EH (cell line): ENCODE data around the gene NDUFA8.

Source experiments
- DNase-seq: peaks from one replicate; pipeline ENCODE4 v3.0.0-alpha.2; 2015; ENCODE audit warnings: low read depth

Gene NDUFA8

GRCh38 chr9:122135529-122135859, 24.1 kb downstream of the NDUFA8 start:
- DNase-seq, result no peak

DNA sequence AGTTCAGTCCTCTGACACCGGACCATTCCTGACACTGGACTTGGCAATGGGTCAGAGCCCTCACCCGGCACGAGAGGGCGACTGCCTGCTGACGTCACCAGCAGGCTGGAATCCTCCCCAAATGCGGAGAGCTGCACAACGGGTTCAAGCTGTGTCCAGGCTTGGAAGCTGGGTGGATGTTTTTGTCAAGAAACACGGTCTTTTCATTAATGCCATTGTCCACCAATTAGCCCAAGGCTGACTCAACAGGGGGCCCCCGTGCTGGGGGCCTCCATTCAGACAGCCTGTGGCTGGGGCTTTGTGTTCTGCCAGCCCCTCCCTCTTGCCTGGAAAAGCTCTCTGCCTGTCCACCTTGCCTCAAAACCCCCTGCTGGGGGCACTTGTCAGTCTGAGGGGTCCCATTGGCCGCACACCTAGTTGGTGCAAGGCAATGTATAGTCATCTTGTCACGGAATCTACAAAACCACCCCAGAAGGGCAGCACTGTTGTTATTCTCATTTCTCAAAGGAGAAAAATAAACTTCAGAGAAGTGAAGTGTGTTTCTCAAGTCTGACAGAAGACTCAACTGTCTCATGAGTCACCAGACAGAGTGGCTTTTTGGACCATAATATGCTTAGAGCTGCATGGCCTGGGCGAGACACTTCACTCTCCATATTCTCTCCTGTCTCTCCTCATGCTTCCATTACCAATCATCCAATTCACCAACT, 24.6 kb downstream of the NDUFA8 start:
- peak; percentile 59 for DNase-seq

DNA sequence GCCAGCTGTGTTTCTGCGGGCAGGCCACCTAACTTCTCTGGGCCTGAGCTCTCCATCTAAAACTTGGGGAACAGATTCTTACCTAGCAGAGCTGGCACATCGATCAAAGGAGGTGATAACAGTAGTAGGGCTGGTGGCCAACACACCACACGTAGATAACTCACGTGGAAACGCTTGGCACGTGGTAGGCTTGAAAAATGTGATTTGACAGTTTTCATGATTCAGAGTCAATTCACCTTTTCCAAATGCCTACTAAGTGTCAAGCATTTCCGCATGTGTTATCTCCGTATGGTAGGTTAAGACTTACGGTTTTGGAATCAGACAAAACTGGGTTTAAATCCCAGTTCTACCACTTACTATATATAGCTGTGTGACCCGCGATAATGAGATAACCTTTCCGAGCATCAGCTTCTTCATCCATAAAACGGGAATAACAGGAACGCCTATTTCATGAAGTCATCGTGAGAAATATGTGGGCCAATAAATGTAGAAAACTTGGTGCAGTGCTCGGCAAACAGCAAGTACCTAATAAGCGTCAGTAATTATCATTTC, 25.5 kb downstream of the NDUFA8 start:
- peak; percentile 19 for DNase-seq

DNA sequence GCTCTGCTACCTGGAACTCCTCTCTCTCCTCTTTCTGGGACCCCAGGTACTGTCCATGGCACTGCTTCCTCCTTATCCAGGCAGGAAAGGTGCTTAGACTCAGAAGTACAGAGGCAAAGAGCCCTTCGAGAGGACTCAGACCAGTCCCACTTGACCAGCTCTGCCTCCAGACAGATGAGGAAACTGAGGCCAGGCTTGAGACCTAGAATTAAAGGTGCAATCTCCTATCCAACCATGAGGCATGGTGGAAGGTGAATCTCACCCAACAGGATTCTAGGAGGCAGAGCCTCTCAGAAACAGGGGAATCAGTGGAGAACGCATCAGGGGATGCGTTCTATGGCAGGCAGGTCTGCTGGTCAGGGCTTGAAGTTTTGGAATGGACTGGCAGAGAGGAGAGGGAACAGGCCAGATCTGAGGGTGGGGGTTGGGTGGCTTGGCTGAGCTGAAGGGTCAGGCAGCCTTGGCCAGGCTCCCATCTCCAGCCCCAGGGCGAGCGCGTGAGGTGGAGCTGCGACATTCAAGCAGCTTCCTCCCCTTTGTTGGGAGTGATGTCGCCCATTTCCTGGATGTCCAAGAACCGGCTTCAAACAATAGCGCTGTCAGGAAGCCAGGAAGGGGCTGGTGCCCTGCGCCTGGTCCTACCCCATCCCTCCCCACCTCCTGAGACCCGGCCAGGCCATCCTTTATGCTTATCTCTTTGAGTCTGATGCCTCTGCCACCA, 26.2 kb downstream of the NDUFA8 start:
- no peak for DNase-seq

DNA sequence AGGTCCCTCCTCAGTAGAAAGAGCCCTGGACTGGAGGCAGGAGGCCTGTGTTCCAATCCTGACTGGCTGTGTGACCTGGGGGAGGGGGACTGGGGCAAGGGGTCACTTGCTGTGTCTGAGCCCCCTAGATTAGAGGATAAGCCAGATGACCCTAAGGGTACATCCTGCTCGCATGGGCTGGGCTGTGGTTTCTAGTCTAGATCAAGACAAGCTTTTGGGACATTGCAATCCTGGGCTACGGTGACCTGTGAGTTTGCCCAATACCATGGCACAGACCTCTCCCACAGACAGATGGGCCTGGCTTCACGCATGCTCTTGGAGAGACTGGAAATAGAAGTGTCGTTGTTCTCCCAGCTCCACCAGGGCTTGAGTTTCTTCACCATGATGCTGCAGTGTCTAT, 27.0 kb downstream of the NDUFA8 start:
- DNase-seq, result no peak

- no peak for DNase-seq
These were observed 28.1 kb downstream of the NDUFA8 start for GRCh38 chr9:122131401-122132001.

DNA sequence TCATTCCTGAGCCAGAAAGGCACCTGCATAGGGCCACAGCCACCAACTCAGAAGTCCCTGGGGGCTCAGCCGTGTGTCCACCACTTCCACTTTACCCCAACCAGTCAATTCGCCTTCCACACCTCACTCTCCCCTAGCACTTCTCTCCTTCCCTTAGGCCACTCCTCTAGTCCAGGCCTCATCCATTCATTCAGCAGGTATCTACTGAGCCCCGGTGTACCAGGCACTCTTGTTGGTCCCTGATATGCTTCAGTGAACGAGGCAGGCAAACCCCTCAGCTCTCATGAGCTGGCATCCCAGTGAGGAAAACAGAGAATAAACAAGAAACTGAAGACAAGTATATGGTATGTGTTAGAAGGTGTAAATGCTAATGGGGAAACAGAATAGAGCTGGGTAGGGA, 28.7 kb downstream of the NDUFA8 start:
- DNase-seq, result no peak

GRCh38 chr9:122129969-122130368, 29.6 kb downstream of the NDUFA8 start:
- DNase-seq, result no peak

GRCh38 chr9:122128969-122129343, 30.6 kb downstream of the NDUFA8 start:
- no peak for DNase-seq

DNA sequence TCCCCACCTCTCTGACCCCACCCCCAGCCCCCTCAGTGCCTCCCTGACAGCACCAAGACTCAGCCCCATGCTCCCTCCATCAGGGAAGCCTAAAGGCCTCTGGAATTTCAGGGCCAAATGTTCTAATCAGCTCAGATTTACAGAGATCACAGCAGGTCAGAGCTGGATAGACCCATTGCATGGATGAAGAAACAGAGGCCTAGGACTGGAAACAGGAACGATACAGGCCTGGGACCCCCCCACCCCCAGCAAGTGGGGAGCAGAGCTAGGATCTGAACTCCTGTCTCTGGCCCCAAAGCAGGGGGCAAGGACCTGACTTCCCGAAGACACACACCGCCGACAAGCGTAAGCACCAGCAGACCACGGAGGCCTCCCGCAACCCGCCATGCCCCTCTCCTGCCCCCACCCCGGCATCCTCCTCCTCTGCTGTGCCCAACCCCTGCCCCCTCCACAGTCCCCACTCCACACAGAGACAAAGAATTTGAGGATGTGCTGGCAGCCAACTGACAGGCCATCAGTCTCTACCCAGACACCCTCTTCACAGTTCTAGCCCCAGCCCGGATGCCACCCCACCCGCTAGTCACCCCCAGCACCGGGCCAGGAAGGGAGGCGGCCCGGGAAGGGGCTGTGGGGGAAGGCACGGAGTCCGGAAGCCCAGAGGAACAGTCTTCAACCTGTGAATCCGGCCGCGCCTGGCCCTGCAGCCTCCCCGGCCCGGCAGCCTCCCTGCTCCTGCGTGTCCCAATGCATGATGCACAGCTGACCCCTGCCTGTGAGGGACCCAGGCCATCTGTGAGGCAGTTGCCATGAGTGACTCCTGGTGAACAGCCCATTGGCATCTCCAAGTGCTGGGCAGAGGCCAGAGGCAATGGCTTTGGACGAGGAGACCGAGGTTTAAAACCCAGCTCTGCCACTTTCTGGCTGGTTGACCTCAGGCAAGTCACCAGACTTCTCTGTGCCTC, 31.3 kb downstream of the NDUFA8 start:
- no peak for DNase-seq

- no peak for DNase-seq
These were observed 32.2 kb downstream of the NDUFA8 start for GRCh38 chr9:122127396-122127798.

DNA sequence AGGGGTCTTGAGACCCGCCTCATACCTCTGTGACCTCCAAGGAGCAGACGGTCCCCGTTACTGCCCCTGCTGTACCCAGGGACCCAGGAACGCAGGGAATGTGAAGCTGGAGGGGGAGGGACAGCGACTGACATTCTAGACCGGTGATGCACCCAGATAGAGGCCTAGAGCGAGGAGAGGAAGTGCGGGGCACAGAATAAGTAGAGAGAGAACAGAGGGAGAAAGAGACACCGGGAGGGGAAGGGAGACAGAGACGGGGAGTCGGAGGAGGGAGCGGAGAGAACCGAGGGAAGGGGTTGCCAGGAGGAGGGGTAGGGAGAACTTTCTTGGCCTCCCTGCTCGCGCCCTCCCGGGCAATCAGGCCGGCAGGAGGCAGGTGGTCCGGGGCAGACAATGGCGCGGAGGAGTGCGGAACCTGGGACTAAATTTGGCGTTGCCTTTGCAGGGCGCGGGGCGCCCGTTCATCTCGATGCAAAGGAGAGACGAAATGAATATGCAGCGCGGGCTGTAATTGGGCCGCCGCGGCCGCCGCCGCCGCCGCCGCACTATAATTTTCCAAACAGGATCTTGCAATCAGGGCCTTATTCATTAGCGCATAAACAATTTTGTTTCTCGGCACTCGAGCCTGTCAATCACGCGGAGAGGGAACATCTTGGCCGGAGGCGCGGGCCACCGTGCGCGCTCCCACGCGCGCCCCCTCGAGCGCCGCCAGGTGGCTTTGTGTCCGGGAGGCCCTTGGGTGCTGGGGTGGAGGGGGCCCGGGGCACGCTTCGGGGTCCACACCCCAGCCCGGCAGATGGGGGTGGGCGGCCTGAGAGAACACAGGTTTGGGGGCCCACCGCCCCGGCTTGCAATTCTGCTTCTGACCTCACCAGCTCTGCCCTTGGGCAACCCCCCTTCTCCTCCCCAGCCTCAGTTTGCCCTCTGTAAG, 33.0 kb downstream of the NDUFA8 start:
- DNase-seq, result peak; percentile 86

- peak; percentile 64 for DNase-seq
These were observed 33.9 kb downstream of the NDUFA8 start for GRCh38 chr9:122125509-122126330.

DNA sequence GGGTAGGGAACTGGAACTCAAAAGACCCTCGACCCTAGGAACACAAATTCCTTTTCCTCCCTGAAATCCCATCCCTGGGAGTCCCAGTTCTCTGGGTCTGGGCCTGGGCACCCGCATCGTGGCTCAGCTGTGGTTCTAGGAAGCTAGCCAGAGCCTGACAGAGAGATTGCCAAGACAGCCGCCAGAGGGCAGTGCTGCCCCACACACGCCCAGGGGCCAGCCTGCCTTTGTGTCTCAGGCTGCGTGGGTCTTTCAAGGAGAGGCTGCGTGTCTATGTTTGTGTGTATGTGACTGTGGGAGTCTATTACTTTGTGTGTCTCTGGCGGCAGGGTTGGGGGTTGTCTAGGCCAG, 34.4 kb downstream of the NDUFA8 start:
- DNase-seq, result peak; percentile 80

- no peak for DNase-seq
These were observed 35.1 kb downstream of the NDUFA8 start for GRCh38 chr9:122124528-122124927.

- no peak for DNase-seq
These were observed 35.5 kb downstream of the NDUFA8 start for GRCh38 chr9:122124048-122124447.

DNA sequence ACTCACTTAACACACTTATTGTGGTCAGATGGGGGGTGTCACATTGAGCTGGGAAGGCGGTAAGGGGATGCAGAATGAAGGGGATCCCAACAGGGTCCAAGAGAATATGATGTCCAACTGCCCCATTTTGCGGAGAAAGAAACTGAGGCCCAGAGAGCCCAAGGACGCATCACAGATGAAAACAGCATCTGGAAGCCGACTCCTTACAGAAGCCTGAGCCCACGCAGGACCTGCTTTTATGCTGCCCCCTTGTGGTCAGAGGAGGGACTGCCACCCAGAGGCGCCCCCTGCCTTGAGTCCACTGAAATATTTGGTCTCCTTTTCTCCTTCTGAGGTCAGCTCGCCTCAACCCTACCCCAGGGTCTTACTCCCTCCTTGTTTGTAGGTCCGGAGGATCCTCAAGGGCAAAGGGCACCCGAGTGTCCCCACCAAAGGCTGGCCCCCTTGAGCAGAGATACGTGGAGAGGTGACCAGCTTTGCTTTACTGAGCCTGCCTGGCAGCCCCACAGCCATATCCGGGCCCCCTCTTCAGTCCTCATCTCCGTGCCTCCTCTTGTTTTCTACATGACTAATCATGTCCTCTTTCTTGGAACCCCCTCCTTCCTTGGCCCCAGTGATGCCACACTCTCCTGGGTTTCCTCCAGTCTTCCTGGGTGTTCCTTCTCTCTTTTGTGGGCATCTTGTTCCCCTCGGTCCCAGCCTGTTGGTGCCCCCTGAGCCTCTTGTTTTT, 36.5 kb downstream of the NDUFA8 start:
- DNase-seq, result peak; percentile 72

DNA sequence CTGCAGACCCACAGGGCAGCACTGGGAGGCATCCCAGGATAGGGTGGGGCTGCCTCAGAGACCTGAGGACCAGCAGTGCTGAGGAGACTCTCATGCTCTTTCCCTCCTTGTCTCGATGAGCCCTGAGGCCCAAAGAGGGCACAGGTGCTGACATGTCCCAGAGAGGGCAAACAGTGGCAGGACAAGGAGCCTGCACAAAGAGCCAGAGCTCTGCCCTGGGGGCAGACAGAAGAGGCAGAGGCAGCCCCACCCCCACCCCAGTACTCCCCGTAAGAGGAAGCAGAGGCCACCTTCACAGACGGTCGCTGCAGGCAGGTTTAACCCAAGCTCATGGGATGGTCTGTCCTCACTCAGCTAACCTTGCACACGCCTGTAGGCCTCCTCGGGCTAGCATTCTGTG, 37.1 kb downstream of the NDUFA8 start:
- no peak for DNase-seq

DNA sequence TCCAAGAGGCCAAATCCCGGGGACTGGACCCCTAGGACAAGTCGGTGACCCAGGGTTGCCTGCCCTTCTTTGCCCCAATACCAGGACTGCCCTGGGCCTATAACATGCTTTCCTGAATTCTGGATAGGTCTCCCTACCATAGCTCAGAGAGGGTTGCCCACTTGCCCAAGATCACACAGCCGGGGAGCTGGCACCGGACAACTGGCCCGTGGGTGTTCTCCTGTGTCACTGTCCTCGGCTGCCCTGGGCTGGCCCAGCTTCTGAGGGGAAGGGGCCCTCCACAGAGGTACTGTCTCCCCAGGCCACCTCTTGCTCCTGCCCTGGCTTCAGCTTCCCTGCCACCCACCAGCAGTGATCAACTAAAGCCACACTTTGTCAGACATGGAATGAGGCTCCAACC, 37.6 kb downstream of the NDUFA8 start:
- DNase-seq, result no peak
